Brain pericyte (primary cell): ENCODE measurements around the gene FOXE1.

Source experiments
- DNase-seq: peaks from one replicate; pipeline ENCODE4 v3.0.0-alpha.2; 2012; ENCODE audit warnings: low read depth, low spot score

The FOXE1 gene

DNA sequence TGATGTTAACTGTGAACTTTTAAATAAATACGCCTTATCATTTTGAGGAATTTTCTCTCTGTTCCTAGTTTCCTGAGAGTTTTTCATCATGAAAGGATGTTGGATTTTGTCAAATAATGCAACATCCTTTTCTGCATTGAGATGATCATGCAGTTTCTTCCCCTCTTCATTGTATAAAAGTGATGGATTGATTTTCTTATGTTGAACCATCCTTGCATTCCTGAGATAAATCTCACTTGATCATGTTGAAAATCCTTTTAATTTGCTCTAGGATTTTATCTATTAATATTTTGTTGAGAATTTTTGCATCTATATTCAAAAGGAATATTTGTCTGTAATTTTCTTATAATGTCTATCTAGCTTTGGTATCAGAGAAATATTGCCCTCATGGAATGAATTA is 13.3 kb downstream of the FOXE1 start:
- DNase-seq, result no peak

- DNase-seq, result no peak
These were observed 13.8 kb downstream of the FOXE1 start for GRCh38 chr9:97866848-97867247.

DNA sequence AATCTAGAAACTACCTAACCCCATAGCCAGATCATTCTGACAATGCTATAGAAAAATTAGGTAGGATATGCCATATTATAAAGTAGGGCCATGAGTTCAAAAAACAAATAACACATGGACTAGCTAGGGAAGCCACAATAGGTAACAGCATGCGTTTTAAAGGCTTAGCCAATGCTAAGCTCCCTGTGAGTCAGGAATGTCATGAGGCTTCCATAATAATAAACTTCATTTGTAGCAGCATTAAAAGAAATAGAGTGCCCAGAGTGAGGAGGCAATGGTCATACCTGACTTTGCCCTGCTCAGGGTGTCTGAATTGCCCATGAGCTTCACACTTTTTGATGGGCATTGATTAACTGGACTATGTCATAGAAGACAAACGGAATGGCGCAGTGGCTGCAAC is 15.8 kb downstream of the FOXE1 start:
- no peak for DNase-seq

GRCh38 chr9:97873425-97873824 is 20.4 kb downstream of the FOXE1 start:
- DNase-seq, result no peak

GRCh38 chr9:97873882-97874281 is 20.9 kb downstream of the FOXE1 start:
- DNase-seq, result no peak

DNA sequence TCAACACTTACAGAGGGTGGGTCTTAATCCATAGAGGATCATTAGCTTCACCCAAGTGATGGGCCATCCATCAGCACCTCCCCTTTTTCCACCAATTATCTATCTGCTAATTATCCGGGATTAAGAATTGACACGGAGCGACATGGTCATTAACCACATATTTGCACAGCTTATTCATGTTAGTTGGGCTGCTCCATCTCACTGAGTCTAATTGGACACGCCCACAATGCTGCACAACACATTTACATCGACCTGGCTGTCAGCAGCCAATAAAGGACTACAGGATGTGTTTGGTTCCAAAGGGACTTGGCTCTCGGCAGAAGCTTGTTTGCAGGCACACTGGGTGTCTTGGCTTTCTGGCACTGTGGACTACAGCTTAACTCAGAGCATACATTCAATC is 21.6 kb downstream of the FOXE1 start:
- DNase-seq, result no peak

DNA sequence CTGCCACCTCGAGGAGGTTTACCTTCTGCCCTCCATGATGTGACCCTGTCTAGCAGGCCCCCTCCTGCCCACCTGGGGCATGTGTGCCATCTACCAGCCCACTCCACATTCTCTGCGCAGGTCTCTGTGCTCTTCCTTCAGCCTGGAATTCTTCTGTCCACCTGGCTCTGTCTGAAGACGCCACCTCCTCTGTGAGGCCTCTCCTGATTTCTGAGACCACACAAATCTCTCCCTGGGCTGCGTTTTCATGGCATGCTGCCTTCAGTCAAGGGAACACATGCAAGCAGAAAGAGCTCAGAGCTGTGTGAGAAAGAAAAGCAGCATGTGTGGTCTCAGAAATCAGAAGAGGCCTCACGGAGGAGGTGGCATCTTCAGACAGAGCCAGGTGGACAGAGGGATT is 22.1 kb downstream of the FOXE1 start:
- DNase-seq, result no peak

- no peak for DNase-seq
These were observed 23.0 kb downstream of the FOXE1 start for GRCh38 chr9:97876061-97876460.

DNA sequence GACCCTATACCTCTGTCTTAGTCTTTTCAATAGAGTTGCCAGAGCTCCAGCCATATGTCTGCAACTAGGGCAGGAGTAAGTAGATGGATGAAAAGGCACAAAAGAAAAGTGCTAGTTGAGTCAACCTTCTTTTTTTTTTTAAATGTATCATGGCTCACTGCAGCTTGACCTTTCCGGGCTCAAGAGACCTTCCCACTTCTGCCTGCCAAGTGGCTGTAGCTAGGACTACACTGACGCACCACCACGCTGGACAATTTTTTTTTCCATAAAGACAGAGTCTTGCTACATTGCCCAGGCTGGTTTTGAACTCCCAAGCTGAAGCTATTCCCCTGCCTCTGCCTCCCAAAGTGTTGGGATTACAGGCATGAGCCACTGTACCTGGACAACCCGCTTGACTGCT is 27.3 kb downstream of the FOXE1 start:
- DNase-seq, result no peak

- no peak for DNase-seq
These were observed 37.2 kb downstream of the FOXE1 start for GRCh38 chr9:97889941-97890887.

GRCh38 chr9:97891736-97892135 is 38.7 kb downstream of the FOXE1 start:
- DNase-seq, result no peak

- no peak for DNase-seq
These were observed 39.4 kb downstream of the FOXE1 start for GRCh38 chr9:97892421-97892820.

DNA sequence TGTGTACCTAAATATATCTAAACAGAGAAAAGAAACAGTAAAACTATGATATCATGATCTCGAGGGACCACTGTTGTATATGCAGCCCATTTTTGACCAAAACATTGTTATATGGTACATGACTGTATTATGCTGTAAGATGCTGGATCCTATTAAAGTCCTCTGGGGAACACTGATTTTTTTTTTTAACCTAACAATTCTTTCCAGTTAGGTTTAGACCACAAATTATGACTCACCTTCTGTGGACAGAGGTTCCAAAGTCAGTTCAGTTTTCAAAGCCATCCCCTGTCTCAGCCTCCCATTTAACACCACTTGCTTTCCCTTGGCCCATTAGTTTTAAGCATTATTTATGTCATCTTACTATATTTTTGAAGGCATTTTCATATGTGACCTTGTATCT is 42.2 kb downstream of the FOXE1 start:
- DNase-seq, result no peak

- no peak for DNase-seq
These were observed 42.8 kb downstream of the FOXE1 start for GRCh38 chr9:97895695-97896332.

DNA sequence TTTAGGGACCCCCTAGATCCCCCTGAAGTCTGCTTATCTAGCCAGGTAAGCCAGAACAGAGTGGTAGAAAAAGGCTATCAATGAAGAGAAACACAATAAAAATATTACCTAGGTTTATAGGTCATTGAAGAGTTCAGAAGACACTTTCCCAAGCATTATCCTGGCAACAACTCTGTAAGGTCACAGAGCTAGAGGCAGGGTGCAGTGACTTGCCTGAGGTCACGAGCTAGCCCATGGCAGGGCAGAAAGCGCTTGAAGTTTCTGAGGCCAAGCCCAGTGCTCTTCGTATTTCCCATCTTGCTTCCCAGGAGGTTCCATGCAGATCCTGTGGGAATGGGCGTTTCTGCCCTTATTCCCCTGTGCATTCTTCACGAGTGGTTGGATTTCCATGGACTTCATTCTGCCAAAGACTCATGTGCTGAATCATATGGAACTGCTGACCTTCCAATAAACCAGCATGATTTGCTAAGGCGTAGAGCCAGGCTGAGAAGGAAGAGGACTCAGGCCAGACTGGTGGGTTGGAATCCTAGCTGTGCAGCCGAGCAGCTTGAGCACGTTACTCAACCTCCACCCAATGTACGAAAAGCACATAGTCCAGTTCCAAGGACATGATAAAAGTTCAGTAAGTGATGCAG is 47.2 kb downstream of the FOXE1 start:
- DNase-seq, result no peak

DNA sequence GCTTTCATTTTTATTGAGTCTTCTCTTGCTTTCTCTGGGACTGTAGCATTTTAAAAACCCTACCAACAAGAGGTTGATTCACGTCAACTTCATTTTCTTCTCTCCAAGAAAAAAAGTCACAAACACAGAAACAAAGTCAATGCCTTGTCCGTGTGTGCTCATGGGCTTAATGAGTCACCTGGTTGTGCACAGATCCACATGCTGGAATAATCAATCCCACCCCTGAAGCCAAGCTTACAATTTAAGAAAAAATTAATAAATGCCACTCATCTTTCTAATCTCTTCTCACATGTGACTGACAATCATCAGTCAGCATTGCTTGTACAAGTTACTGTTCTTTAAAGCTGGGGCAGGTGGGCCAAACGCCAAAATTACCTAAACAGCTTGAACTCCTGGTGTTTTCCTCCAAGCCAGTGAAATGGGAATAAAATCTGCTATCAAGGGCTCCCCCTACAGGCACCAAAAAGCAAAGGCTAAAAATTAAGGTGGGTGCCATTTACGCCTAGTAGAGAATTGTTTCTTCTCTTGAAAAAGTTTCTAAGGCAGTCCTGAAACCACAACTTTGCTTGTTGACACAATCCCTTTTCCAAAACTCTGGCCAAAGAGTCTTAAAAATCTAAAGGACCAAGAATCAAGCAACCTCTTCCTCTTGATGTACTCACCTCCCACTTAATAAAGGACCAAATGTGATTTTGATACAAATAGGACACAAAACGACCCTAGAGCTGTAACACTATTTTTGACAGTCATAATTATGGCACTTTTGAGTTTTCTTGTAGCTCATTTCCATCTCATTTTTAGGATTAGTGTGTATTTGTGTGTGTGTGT is 47.9 kb downstream of the FOXE1 start:
- DNase-seq, result no peak

DNA sequence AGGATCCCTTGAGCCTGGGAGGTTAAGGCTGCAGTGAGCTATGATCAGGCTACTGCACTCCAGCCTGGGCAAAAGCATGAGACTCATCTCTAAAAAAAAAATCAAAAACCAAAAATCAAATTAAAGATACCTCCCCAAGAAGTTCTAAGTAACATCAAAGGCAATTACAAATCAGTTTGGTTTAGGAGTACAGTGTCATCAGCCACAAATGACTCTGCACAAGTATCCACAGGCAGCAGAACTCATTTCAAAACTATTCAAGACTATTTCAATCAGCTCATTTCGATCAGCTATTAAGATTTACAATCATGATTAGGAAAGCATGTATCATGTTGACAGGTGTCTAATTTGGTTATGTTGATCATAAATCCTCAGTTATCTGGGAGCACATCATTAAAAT is 50.2 kb downstream of the FOXE1 start:
- no peak for DNase-seq

DNA sequence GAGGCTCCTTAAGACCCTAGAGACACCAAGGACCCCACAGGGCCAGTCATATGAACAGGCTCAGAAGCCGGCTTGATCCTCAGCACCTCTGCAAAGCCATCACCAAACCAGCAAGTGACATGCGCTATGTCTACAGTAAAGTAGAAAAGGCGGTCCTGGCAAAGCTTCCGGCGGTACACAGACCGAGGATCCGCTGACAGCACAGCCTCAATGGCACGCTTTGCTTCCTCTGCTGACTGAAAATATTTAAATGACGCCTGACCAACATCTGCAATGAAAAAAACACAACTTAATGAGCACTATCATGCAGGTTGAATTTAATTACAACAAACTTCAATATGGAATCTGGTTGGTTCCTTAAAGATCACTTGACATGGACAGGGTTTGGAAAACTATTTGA is 51.7 kb downstream of the FOXE1 start:
- no peak for DNase-seq

- no peak for DNase-seq
These were observed 52.2 kb downstream of the FOXE1 start for GRCh38 chr9:97905228-97905627.
